WTC11 (cell line): ENCODE data around the gene ING5.

Experiments used
- ATF2 ChIP-seq: sonication (generic); formaldehyde crosslinking; IDR thresholded peaks from 2 replicates; pipeline ENCODE4 v1.8.1; 2022; ENCODE audit warnings: low read depth, missing genetic modification reagents, borderline replicate concordance
- ESRRA ChIP-seq: sonication (generic); formaldehyde crosslinking; IDR thresholded peaks from 2 replicates; pipeline ENCODE4 v1.8.1; 2022; ENCODE audit warnings: mild to moderate bottlenecking, missing genetic modification reagents, borderline replicate concordance
- GABPB1 ChIP-seq: sonication (generic); formaldehyde crosslinking; IDR thresholded peaks from 2 replicates; pipeline ENCODE4 v1.8.1; 2023; ENCODE audit warnings: mild to moderate bottlenecking, missing genetic modification reagents
- NR2C2 ChIP-seq: sonication (generic); formaldehyde crosslinking; IDR thresholded peaks from 2 replicates; pipeline ENCODE4 v1.8.0; 2022; ENCODE audit warnings: mild to moderate bottlenecking, missing genetic modification reagents
- SMAD4 ChIP-seq: sonication (generic); formaldehyde crosslinking; IDR thresholded peaks from 2 replicates; pipeline ENCODE4 v1.8.0; 2022; ENCODE audit warnings: mild to moderate bottlenecking, missing genetic modification reagents
- USF1 ChIP-seq: sonication (generic); formaldehyde crosslinking; IDR thresholded peaks from 2 replicates; pipeline ENCODE4 v1.8.0; 2022; ENCODE audit warnings: mild to moderate bottlenecking, missing genetic modification reagents
- USF2 ChIP-seq: sonication (generic); formaldehyde crosslinking; IDR thresholded peaks from 2 replicates; pipeline ENCODE4 v1.8.1; 2023; ENCODE audit warnings: mild to moderate bottlenecking, missing genetic modification reagents, moderate library complexity
- TF ChIP-seq, protein P1 (sequence below): fragments of 200-600 bp; IDR thresholded peaks from 2 replicates; pipeline ENCODE4 v1.8.0; 2022; ENCODE audit warnings: antibody characterized with exemption
- TF ChIP-seq, protein P2 (sequence below): sonication (generic); formaldehyde crosslinking; IDR thresholded peaks from 2 replicates; pipeline ENCODE4 v1.8.0; 2022; ENCODE audit warnings: mild to moderate bottlenecking, missing genetic modification reagents

- TF ChIP-seq, protein P1, sequence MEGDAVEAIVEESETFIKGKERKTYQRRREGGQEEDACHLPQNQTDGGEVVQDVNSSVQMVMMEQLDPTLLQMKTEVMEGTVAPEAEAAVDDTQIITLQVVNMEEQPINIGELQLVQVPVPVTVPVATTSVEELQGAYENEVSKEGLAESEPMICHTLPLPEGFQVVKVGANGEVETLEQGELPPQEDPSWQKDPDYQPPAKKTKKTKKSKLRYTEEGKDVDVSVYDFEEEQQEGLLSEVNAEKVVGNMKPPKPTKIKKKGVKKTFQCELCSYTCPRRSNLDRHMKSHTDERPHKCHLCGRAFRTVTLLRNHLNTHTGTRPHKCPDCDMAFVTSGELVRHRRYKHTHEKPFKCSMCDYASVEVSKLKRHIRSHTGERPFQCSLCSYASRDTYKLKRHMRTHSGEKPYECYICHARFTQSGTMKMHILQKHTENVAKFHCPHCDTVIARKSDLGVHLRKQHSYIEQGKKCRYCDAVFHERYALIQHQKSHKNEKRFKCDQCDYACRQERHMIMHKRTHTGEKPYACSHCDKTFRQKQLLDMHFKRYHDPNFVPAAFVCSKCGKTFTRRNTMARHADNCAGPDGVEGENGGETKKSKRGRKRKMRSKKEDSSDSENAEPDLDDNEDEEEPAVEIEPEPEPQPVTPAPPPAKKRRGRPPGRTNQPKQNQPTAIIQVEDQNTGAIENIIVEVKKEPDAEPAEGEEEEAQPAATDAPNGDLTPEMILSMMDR = no peak
- TF ChIP-seq ATF2 = no peak
- no peak for TF ChIP-seq ESRRA (CRISPR knock-in tag)
- TF ChIP-seq USF1 (CRISPR knock-in tag) = no peak
- TF ChIP-seq, protein P2, sequence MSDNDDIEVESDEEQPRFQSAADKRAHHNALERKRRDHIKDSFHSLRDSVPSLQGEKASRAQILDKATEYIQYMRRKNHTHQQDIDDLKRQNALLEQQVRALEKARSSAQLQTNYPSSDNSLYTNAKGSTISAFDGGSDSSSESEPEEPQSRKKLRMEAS = no peak
- no peak for TF ChIP-seq USF2
- TF ChIP-seq SMAD4 (CRISPR knock-in tag) = no peak
- no peak for TF ChIP-seq NR2C2 (CRISPR knock-in tag)
- TF ChIP-seq GABPB1 (CRISPR knock-in tag) = no peak
Observed at GRCh38 chr2:241777686-241778627, 76.1 kb downstream of the ING5 start.
